A673 (cell line): ENCODE measurements around the gene ADNP2. TPM values are rescaled to one million over a fixed set of nuclear protein-coding genes. Genes with fewer than 3 reads are reported as not detected.
A peak's percentile ranks its signal among the peaks of the same experiment; 100 is the strongest.

Source experiments
- BruUV-seq: library from RNA; stranded (reverse); fragments of 400-500 nt; replicated peaks from 2 replicates; lab custom pipeline; 2021; lab: Mats Ljungman, UMichigan
- CTCF ChIA-PET: fragments of 300-600 bp; sonication (Branson Sonifier 250); formaldehyde crosslinking; loops from one replicate; lab custom pipeline; 2022; ENCODE audit warnings: antibody characterized with exemption; lab: Charles Lee
- POLR2A ChIA-PET: fragments of 300-600 bp; sonication (Branson Sonifier 250); formaldehyde crosslinking; loops from one replicate; lab custom pipeline; 2022; ENCODE audit warnings: antibody characterized with exemption; ENCODE audit not compliant: low non-redundant PET; lab: Charles Lee
- DNase-seq: peaks from one replicate; pipeline ENCODE4 v3.0.0-alpha.2; 2015; ENCODE audit warnings: low spot score
- H3K27ac ChIP-seq: fragments of 200-600 bp; sonication (generic); 2 replicates; pipeline ENCODE4 v1.5.1; 2016; ENCODE audit warnings: mixed run types, low read depth, mild to moderate bottlenecking, mixed read lengths, antibody characterized with exemption, low read length; ENCODE audit not compliant: poor library complexity, severe bottlenecking
- H3K27me3 ChIP-seq: fragments of 200-600 bp; sonication (generic); replicated peaks from 2 replicates; pipeline ENCODE4 v1.6.1; 2017; ENCODE audit warnings: mixed run types, low read depth, mild to moderate bottlenecking, mixed read lengths, antibody characterized with exemption, low read length; ENCODE audit not compliant: insufficient read depth, poor library complexity
- H3K36me3 ChIP-seq: fragments of 200-600 bp; sonication (generic); 2 replicates; pipeline ENCODE4 v1.6.1; 2016; ENCODE audit warnings: mixed run types, mild to moderate bottlenecking, mixed read lengths, antibody characterized with exemption, low read length; ENCODE audit not compliant: insufficient read depth, poor library complexity, severe bottlenecking
- H3K4me1 ChIP-seq: fragments of 200-600 bp; sonication (generic); 2 replicates; pipeline ENCODE4 v1.6.1; 2017; ENCODE audit warnings: mixed run types, mild to moderate bottlenecking, mixed read lengths, antibody characterized with exemption, low read length; ENCODE audit not compliant: insufficient read depth, poor library complexity, severe bottlenecking
- H3K4me3 ChIP-seq: fragments of 200-600 bp; sonication (generic); 2 replicates; pipeline ENCODE4 v1.5.1; 2016; ENCODE audit warnings: low read depth, mixed run types, mild to moderate bottlenecking, mixed read lengths, low read length; ENCODE audit not compliant: poor library complexity, severe bottlenecking
- H3K9me3 ChIP-seq: fragments of 200-600 bp; sonication (generic); 2 replicates; pipeline ENCODE4 v1.6.1; 2016; ENCODE audit warnings: mixed run types, low read depth, mild to moderate bottlenecking, mixed read lengths, antibody characterized with exemption, low read length; ENCODE audit not compliant: poor library complexity, severe bottlenecking
- EZH2 ChIP-seq: fragments of 200-600 bp; sonication (generic); IDR thresholded peaks from 2 replicates; pipeline ENCODE4 v1.6.1; 2017; ENCODE audit warnings: borderline replicate concordance, low read depth, mild to moderate bottlenecking, mixed read lengths, antibody characterized with exemption, low read length; ENCODE audit not compliant: poor library complexity, severe bottlenecking
- intact Hi-C: fragments of 100-400 bp; cut with micrococcal nuclease; formaldehyde crosslinking; loops from one replicate; pipeline ENCODE4 v1.10.0; 2022; ENCODE audit not compliant: unreplicated experiment
- total RNA-seq: library from RNA; stranded (reverse); gene quantifications from 2 replicates; pipeline ENCODE4 v1.2.3, GENCODE V29; 2021
- TF ChIP-seq, protein P1 (sequence below): fragments of 300-800, 200-600 bp; sonication (generic); conservative IDR thresholded peaks from 2 replicates; pipeline ENCODE4 v1.5.1; 2017; ENCODE audit warnings: low read depth, mild to moderate bottlenecking, antibody characterized with exemption, low read length, moderate library complexity, mixed read lengths

The ADNP2 gene
- total RNA-seq, 1 experiment from 2014 or later, result 27.5 TPM

DNA sequence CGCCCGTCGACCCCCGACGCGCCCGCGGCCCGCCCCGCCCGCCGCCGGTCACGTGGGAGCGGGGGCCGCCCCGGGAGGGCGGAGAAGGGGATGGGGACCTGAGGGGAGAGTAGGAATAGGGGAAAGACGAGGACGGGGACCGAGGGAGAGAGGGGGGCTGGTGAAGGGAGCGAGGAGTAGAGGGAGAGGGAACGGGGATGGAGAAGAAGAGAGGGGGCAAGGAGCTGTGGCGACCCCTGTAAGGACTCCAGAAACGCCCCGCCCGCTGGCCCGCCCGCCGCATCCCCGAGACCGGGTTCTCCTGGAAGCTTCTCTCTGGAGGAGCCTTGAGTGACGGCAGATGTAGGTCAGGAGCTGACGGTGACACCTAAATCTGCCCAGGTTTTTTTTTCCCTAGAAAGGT, 615 bp downstream of the ADNP2 start:
- POLR2A ChIA-PET, result no interaction called here
- Histone ChIP-seq H3K4me3 (peak overlapping the region; percentile 83), H3K4me1 (peaks cover 14% of the 10 kb centered on the region), H3K27ac (peak overlapping the region; percentile 97), H3K9me3 (no peaks in the 10 kb centered on the region), H3K36me3 (no peaks in the 10 kb centered on the region), H3K27me3 (no peaks in the 10 kb centered on the region)
- intact Hi-C loops, result no loop called here
- no TSS peak for BruUV-seq
- DNase-seq, result peak; percentile 60
- CTCF ChIA-PET, result no interaction called here
- no peak for TF ChIP-seq EZH2
- TF ChIP-seq, protein P1, sequence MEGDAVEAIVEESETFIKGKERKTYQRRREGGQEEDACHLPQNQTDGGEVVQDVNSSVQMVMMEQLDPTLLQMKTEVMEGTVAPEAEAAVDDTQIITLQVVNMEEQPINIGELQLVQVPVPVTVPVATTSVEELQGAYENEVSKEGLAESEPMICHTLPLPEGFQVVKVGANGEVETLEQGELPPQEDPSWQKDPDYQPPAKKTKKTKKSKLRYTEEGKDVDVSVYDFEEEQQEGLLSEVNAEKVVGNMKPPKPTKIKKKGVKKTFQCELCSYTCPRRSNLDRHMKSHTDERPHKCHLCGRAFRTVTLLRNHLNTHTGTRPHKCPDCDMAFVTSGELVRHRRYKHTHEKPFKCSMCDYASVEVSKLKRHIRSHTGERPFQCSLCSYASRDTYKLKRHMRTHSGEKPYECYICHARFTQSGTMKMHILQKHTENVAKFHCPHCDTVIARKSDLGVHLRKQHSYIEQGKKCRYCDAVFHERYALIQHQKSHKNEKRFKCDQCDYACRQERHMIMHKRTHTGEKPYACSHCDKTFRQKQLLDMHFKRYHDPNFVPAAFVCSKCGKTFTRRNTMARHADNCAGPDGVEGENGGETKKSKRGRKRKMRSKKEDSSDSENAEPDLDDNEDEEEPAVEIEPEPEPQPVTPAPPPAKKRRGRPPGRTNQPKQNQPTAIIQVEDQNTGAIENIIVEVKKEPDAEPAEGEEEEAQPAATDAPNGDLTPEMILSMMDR, result no peak

DNA sequence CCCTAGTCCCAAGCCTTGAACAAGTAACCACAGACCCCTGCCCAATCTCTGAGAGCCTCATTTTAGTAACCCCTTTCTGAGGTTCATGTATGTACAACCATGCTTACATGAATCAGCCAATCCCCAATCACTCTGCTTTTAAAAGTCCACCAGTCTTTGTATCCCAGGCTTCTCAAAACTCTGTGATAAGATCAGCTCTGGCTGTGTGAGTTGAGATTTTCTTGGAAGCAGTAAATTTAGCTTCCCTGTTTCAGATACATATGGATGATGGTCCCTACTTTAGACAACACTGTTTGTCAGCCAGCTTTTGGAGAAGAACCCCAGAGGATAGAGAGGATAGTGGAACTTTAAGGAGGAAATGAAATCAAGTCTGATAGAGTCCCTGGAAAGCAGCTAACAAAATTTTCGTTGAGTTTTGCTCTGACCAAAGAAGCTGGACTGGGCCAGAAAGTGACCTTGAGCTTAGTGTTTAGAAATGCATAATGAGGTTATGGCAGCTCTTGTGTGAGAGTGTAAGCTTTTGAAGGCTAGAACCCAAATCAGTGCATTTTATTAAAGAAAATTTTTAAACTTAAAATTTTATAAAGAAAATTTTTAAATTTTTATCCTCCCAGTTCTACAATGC, 3.7 kb downstream of the ADNP2 start:
- BruUV-seq, result no TSS peak
- Histone ChIP-seq H3K4me3 (no peak overlapping the region), H3K27me3 (no peaks in the 10 kb centered on the region), H3K4me1 (peaks cover 14% of the 10 kb centered on the region), H3K27ac (no peak overlapping the region), H3K9me3 (no peaks in the 10 kb centered on the region), H3K36me3 (peaks cover 5% of the 10 kb centered on the region)
- no peak for TF ChIP-seq EZH2
- TF ChIP-seq, protein P1, result no peak
- intact Hi-C loops, result no loop called here
- DNase-seq, result no peak
- CTCF ChIA-PET, result no interaction called here
- POLR2A ChIA-PET, result no interaction called here

DNA sequence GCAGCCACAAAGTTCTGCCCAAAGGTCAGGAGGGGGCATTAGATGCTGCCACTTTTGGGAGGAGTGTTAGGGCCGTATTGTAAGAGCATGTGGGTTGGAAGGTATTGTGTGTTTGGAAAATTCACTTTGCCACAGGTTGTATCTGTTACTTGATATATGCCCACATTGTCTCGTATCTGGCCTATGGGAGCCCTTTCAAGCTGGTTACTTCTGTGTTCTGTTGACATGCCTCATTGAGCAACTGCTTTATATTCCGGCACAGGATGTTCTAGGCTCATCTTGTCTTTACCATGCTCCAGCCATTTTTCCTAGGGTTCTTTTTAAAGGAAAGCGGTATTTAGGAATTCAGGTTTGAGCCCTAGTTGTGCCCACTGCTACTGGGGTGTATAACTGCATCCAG, 6.0 kb downstream of the ADNP2 start:
- TF ChIP-seq EZH2, result no peak
- TF ChIP-seq, protein P1, result no peak
- CTCF ChIA-PET, result no interaction called here
- Histone ChIP-seq H3K9me3 (no peaks in the 10 kb centered on the region), H3K27me3 (no peaks in the 10 kb centered on the region), H3K4me1 (peaks cover 27% of the 10 kb centered on the region), H3K27ac (no peak overlapping the region), H3K36me3 (peaks cover 16% of the 10 kb centered on the region), H3K4me3 (no peak overlapping the region)
- intact Hi-C loops, result no loop called here
- POLR2A ChIA-PET, result no interaction called here
- BruUV-seq, result no TSS peak
- DNase-seq, result no peak
